ENCODE data around the gene PIM2. TPM values are rescaled to one million over a fixed set of nuclear protein-coding genes. Genes with fewer than 3 reads are reported as not detected.

PIM2 gene
- total and polyA plus RNA-seq, 4 experiments from 2014 or later: 117 to 489 (median 257) TPM

Other genes starting within 250 kb of the PIM2 start
- 100 to 1,000 TPM; 108 to 110 TPM for gene WAS, start 235.2 kb downstream of the PIM2 start, total RNA-seq
- gene WAS, start 235.2 kb downstream of the PIM2 start, polyA plus RNA-seq: 10 to 100 TPM; 13.4 to 33.8 TPM
- 10 to 100 TPM in 1 of 2 experiments, 1 to 10 TPM in 1; 8.7 to 10.2 TPM for gene SUV39H1, start 222.3 kb downstream of the PIM2 start, total RNA-seq
- gene SUV39H1, start 222.3 kb downstream of the PIM2 start, polyA plus RNA-seq: 10 to 100 TPM; 12.4 to 15.6 TPM
- gene GLOD5, start 157.3 kb downstream of the PIM2 start, total RNA-seq: not detected
- gene GLOD5, start 157.3 kb downstream of the PIM2 start, polyA plus RNA-seq: not detected
- gene GATA1, start 132.4 kb downstream of the PIM2 start, total RNA-seq: not detected
- gene GATA1, start 132.4 kb downstream of the PIM2 start, polyA plus RNA-seq: not detected
- gene HDAC6, start 117.0 kb downstream of the PIM2 start, total RNA-seq: 100 to 1,000 TPM; 121 to 126 TPM
- 10 to 100 TPM in 1 of 2 donors, 1 to 10 TPM in 1; 9.4 to 25.3 TPM for gene HDAC6, start 117.0 kb downstream of the PIM2 start, polyA plus RNA-seq
- not detected for gene ERAS, start 92.5 kb downstream of the PIM2 start, total RNA-seq
- gene ERAS, start 92.5 kb downstream of the PIM2 start, polyA plus RNA-seq: not detected
- 1 to 10 TPM; 6.4 to 8.5 TPM for gene PCSK1N, start 83.4 kb downstream of the PIM2 start, total RNA-seq
- 10 to 100 TPM in 1 of 2 donors, 1 to 10 TPM in 1; 4.6 to 15.3 TPM for gene PCSK1N, start 83.4 kb downstream of the PIM2 start, polyA plus RNA-seq
- 10 to 100 TPM; 42.6 to 46.2 TPM for gene TIMM17B, start 21.3 kb downstream of the PIM2 start, total RNA-seq
- 10 to 100 TPM; 65.3 to 69.7 TPM for gene TIMM17B, start 21.3 kb downstream of the PIM2 start, polyA plus RNA-seq
- 10 to 100 TPM; 59.6 to 64.4 TPM for gene PQBP1, start 21.1 kb downstream of the PIM2 start, total RNA-seq
- 10 to 100 TPM; 80.0 to 94.1 TPM for gene PQBP1, start 21.1 kb downstream of the PIM2 start, polyA plus RNA-seq
- 10 to 100 TPM; 13.8 to 15.8 TPM for gene SLC35A2, start 7.4 kb downstream of the PIM2 start, total RNA-seq
- 10 to 100 TPM; 11.8 to 14.4 TPM for gene SLC35A2, start 7.4 kb downstream of the PIM2 start, polyA plus RNA-seq
- 10 to 100 TPM; 92.0 to 94.5 TPM for gene OTUD5, start 38.6 kb upstream of the PIM2 start, total RNA-seq
- 10 to 100 TPM; 16.5 to 45.6 TPM for gene OTUD5, start 38.6 kb upstream of the PIM2 start, polyA plus RNA-seq
- gene KCND1, start 52.8 kb upstream of the PIM2 start, total RNA-seq: 1 to 10 TPM; 1.8 to 1.9 TPM
- gene KCND1, start 52.8 kb upstream of the PIM2 start, polyA plus RNA-seq: 1 to 10 TPM in 1 of 2 donors, not detected in 1; 1.0 TPM
- 100 to 1,000 TPM in 1 of 2 experiments, 10 to 100 TPM in 1; 99.6 to 111 TPM for gene GRIPAP1, start 83.2 kb upstream of the PIM2 start, total RNA-seq
- gene GRIPAP1, start 83.2 kb upstream of the PIM2 start, polyA plus RNA-seq: 10 to 100 TPM in 1 of 2 donors, 1 to 10 TPM in 1; 4.8 to 18.7 TPM
- 10 to 100 TPM; 35.5 to 37.6 TPM for gene TFE3, start 124.3 kb upstream of the PIM2 start, total RNA-seq
- 1 to 10 TPM; 3.0 to 8.0 TPM for gene TFE3, start 124.3 kb upstream of the PIM2 start, polyA plus RNA-seq
- 10 to 100 TPM in 1 of 2 experiments, 1 to 10 TPM in 1; 9.8 to 10.6 TPM for gene CCDC120, start 140.0 kb upstream of the PIM2 start, total RNA-seq
- gene CCDC120, start 140.0 kb upstream of the PIM2 start, polyA plus RNA-seq: under 1 TPM; 0.19 to 0.94 TPM
- 10 to 100 TPM; 25.4 to 28.9 TPM for gene PRAF2, start 155.0 kb upstream of the PIM2 start, total RNA-seq
- gene PRAF2, start 155.0 kb upstream of the PIM2 start, polyA plus RNA-seq: 10 to 100 TPM; 29.3 to 60.1 TPM
- gene WDR45, start 160.9 kb upstream of the PIM2 start, total RNA-seq: 100 to 1,000 TPM; 102 to 126 TPM
- 10 to 100 TPM; 43.2 to 57.3 TPM for gene WDR45, start 160.9 kb upstream of the PIM2 start, polyA plus RNA-seq
- 10 to 100 TPM; 20.0 to 20.7 TPM for gene GPKOW, start 204.7 kb upstream of the PIM2 start, total RNA-seq
- gene GPKOW, start 204.7 kb upstream of the PIM2 start, polyA plus RNA-seq: 10 to 100 TPM; 23.6 to 37.2 TPM
- 1 to 10 TPM; 1.6 to 2.2 TPM for gene MAGIX, start 243.7 kb upstream of the PIM2 start, total RNA-seq
- gene MAGIX, start 243.7 kb upstream of the PIM2 start, polyA plus RNA-seq: under 1 TPM; 0.21 to 0.94 TPM